NCI-H1694 (cell line): ENCODE measurements around the gene PRKACA.
"Not testable (repeated sequence)": the region's sequence is repeated elsewhere in the genome, so short reads cannot be mapped to it uniquely, and the experiment has no call there.

Source experiments
- DNase-seq: peaks from one replicate; lab custom pipeline; 2025; lab: John Stamatoyannopoulos, UW

Gene PRKACA

DNA sequence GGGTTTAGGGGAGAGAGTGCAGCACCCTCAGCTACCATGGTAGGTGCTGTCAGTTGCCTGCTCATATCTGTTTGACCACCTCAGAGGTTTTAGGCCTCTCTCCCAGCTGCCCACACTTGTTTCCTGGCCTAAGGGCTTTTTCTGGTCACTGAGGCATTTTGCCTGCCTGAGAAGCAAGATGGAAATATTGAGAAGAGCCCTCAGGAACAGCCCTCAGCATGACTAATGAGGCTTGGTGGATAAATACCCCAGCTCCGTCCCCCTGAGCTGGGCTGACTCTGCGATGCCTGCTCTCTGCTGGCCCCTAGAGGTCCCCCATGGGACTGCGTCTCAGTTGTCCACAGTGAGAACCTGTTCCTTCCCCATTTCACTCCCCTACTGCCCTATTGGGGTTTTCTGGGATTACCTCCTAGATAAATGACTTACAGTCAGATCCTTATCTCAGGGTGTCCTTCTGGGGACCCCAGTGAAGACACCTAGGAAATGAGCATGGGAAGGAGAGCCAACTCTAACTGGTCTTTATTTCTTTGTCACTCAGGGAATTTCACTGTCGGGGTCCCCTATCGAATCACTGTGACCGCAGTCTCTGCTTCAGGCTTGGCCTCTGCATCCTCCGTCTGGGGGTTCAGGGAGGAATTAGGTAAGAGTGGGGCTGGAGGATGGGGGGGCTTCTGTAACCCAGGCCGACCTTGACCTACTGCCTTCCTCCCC lies 69.0 kb downstream of the PRKACA start:
- peak; percentile 20 for DNase-seq

DNA sequence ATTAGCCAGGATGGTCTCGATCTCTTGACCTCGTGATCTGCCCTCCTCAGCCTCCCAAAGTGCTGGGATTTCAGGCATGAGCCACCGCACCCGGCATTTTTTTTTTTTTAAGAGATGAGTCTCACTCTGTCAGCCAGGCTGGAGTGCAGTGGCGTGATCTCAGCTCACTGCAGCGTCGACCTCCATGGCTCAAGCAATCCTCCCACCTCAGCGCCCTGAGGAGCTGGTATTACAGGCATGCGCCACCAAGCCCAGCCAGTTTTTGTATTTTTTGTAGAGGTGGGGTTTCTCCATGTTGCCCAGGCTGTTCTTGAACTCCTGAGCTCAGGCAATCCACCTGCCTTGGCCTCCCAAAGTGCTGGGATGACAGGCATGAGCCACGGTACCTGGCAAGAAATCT lies 69.7 kb downstream of the PRKACA start:
- DNase-seq, result not testable (repeated sequence)

DNA sequence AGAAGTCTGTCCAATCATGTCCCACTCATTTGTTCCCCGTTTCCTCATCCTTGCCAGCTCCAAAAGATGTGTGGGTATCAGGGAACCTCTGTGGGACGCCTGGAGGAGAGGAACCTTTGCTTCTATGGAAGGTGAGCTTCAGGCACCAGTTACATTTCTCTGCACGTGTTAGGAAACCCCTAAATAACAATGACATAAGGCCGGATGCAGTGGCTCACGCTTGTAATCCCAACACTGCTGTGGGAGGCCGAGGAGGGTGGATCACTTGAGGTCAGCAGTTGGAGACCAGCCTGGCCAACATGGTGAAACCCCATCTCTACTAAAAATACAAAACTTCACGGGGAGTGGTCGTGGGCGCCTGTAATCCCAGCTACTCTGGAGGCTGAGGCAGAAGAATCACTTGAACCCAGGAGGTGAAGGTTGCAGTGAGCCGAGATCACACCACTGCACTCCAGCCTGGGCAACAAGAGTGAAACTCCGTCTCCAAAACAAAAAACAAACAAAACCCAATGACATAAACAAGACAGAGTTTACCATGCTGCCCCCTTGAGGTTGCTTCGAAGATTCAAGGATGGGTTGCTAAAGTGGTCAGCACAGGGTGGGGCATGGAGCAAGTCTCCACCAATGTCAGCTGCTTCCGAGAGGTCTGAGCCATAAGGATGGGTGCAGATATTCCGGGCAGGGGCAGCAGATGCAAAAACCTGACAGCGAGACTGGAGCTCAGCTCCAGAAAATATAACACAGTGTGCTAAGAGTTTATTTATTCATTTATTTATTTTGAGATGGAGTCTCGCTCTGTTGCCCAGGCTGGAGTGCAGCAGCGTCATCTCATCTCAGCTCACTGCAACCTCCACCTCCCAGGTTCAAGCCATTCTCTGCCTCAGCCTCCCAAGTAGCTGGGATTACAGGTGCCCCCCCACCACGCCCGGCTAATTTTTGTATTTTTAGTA lies 74.6 kb downstream of the PRKACA start:
- peak; percentile 43 for DNase-seq
